ENCODE data around the gene TP53AIP1.

- TF ChIP-seq CTCF (IDR thresholded peaks at IDR 0.05) (no peak), POLR2A (IDR thresholded peaks at IDR 0.05) (no peak)
Observed at GRCh38 chr11:128904656-128905344, 37.9 kb downstream of the TP53AIP1 start.

Data from sigmoid colon (tissue), 3 donors.